NCI-H146 (cell line): ENCODE measurements around the gene LILRB3.
A peak's percentile ranks its signal among the peaks of the same experiment; 100 is the strongest.
"Not testable (repeated sequence)": the region's sequence is repeated elsewhere in the genome, so short reads cannot be mapped to it uniquely, and the experiment has no call there.

ENCODE experiments used
- DNase-seq: peaks from one replicate; lab custom pipeline; 2025; lab: John Stamatoyannopoulos, UW

LILRB3 gene

GRCh38 chr19:54189735-54190502 is 32.9 kb downstream of the LILRB3 start:
- peak; percentile 100 for DNase-seq

GRCh38 chr19:54189145-54189734 is 33.6 kb downstream of the LILRB3 start, which contains the start of gene MBOAT7:
Gene MBOAT7 (minus strand): TSS chr19:54189580. CDS start chr19:54188508, 1,072 bp downstream.
- DNase-seq: no peak

- DNase-seq: peak; percentile 19
Measured at GRCh38 chr19:54188215-54188871, 34.5 kb downstream of the LILRB3 start.

- DNase-seq: no peak
Measured at GRCh38 chr19:54186934-54187381, 35.8 kb downstream of the LILRB3 start.

GRCh38 chr19:54186351-54186750 is 36.5 kb downstream of the LILRB3 start:
- no peak for DNase-seq

- DNase-seq: no peak
Measured at GRCh38 chr19:54183431-54183830, 39.4 kb downstream of the LILRB3 start.

GRCh38 chr19:54181894-54182293 is 40.9 kb downstream of the LILRB3 start:
- DNase-seq: not testable (repeated sequence)

GRCh38 chr19:54180691-54181091 is 42.1 kb downstream of the LILRB3 start:
- DNase-seq: no peak

- DNase-seq: peak; percentile 82
Measured at GRCh38 chr19:54179921-54180461, 42.8 kb downstream of the LILRB3 start.

- DNase-seq: no peak
Measured at GRCh38 chr19:54179262-54179852, 43.5 kb downstream of the LILRB3 start.

GRCh38 chr19:54178581-54179261 is 44.1 kb downstream of the LILRB3 start:
- peak; percentile 19 for DNase-seq

- DNase-seq: no peak
Measured at GRCh38 chr19:54173951-54174834, 48.6 kb downstream of the LILRB3 start.

- no peak for DNase-seq
Measured at GRCh38 chr19:54173359-54173699, 49.5 kb downstream of the LILRB3 start.

GRCh38 chr19:54172471-54173358 is 50.1 kb downstream of the LILRB3 start, which contains the start of gene TMC4:
Gene TMC4 (minus strand): TSS chr19:54173160. CDS start chr19:54173117, 43 bp downstream.
- DNase-seq: peak; percentile 94

GRCh38 chr19:54171736-54172431 is 50.9 kb downstream of the LILRB3 start:
- not testable (repeated sequence) for DNase-seq

- DNase-seq: no peak
Measured at GRCh38 chr19:54169149-54169740, 53.6 kb downstream of the LILRB3 start.

GRCh38 chr19:54168174-54168917 is 54.5 kb downstream of the LILRB3 start:
- DNase-seq: peak; percentile 86
